Esophagus (tissue), 2 donors: ENCODE results near the gene AIG1. TPM values are rescaled to one million over a fixed set of nuclear protein-coding genes. Genes with fewer than 3 reads are reported as not detected.
A peak's percentile ranks its signal among the peaks of the same experiment; 100 is the strongest.
"Not testable (repeated sequence)": the region's sequence is repeated elsewhere in the genome, so short reads cannot be mapped to it uniquely, and the experiment has no call there.

Experiments used
- H3K27ac ChIP-seq, 2 donors: one replicate each; pipeline ENCODE4 v1.5.1; 2013; ENCODE audit warnings: low read depth in 2 of 2, mild to moderate bottlenecking in 2 of 2, inconsistent platforms in 1 of 2, low read length in 1 of 2, moderate library complexity in 1 of 2
- H3K27me3 ChIP-seq, 2 donors: one replicate each; pipeline ENCODE4 v1.6.1; 2013; ENCODE audit warnings: low read length in 2 of 2, control low read depth in 1 of 2, mild to moderate bottlenecking in 1 of 2; ENCODE audit not compliant: insufficient read depth in 2 of 2, control insufficient read depth in 1 of 2
- H3K36me3 ChIP-seq, 2 donors: one replicate each; pipeline ENCODE4 v1.6.1; 2013; ENCODE audit warnings: low read length in 1 of 2; ENCODE audit not compliant: control insufficient read depth in 2 of 2, insufficient read depth in 2 of 2
- H3K4me1 ChIP-seq, 2 donors: one replicate each; pipeline ENCODE4 v1.6.1; 2013; ENCODE audit warnings: low read length in 1 of 2; ENCODE audit not compliant: control insufficient read depth in 2 of 2, insufficient read depth in 2 of 2
- H3K4me3 ChIP-seq, 2 donors: one replicate each; pipeline ENCODE4 v1.5.1; 2013; ENCODE audit warnings: low read length in 2 of 2, mild to moderate bottlenecking in 2 of 2, low read depth in 1 of 2, moderate library complexity in 1 of 2
- H3K9me3 ChIP-seq, 2 donors: one replicate each; pipeline ENCODE4 v1.6.1; 2013; ENCODE audit warnings: mild to moderate bottlenecking in 2 of 2, low read depth in 1 of 2, low read length in 1 of 2, moderate library complexity in 1 of 2; ENCODE audit not compliant: control insufficient read depth in 2 of 2, insufficient read depth in 1 of 2
- WGBS, 2 donors: extraction: QIAGEN DNeasy Blood & Tissue Kit; methylation state at CpG; one replicate each; pipeline ENCODE4 v1.1.7; 2013; 5-methylcytosine and 5-hydroxymethylcytosine counted together
- polyA plus RNA-seq, 2 donors: library from polyadenylated mRNA; stranded (reverse); fragments of 200-250 nt; gene quantifications; one replicate each; pipeline ENCODE4 v1.2.3, GENCODE V29; 2013
- donor health status: healthy with polysubstance abuse.
- donor health status: Bipolar disorder and iron deficiency.

Gene AIG1, protein sequence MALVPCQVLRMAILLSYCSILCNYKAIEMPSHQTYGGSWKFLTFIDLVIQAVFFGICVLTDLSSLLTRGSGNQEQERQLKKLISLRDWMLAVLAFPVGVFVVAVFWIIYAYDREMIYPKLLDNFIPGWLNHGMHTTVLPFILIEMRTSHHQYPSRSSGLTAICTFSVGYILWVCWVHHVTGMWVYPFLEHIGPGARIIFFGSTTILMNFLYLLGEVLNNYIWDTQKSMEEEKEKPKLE
- 10 to 100 TPM; 28.5 to 44.6 TPM for polyA plus RNA-seq

DNA sequence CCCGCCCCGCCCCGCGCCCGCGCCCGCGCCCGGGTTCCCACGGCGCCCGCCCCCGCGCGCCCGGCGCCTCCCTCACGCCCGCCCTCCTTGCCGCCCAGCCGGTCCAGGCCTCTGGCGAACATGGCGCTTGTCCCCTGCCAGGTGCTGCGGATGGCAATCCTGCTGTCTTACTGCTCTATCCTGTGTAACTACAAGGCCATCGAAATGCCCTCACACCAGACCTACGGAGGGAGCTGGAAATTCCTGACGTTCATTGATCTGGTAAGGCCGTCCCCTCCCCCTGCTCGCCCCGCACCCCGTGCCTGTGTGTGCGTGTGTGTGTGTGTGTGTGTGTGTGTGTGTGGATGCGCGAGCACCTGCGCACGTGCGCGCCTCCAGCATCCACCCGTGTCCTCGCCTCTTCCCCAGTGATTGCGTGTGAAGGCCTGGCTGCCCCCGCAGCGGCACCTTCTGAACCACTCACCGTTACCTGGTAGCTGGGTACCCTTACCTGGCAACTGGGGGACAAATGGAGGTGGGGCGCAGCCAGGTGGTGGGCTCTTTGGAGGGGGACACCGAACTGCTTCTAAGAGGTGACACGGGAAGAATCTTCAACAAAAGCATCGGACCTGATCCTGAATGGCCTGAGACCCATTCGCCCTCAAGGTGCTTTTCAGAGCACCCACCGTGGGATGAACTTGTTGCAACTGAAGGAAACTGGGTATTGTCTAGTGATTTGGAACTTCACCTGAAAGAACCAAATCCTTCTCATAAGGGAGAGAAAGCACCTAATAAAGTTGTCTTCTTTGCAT is at the start of gene AIG1:
TSS of gene AIG1 (plus strand) at position 84 of the 791 bp plus-strand sequence. CDS start at position 121, 37 bp downstream.
- no peaks in the 10 kb centered on the region for H3K36me3 ChIP-seq
- H3K9me3 ChIP-seq, result no peaks in the 10 kb centered on the region
- no peaks in the 10 kb centered on the region for H3K27me3 ChIP-seq
- WGBS, 2 donors, result 5 to 8% methylated on average over 40 to 50 of the region's 50 CpGs
- peak within 1 kb of the TSS; percentile 73 to 99 for H3K27ac ChIP-seq
- peak within 1 kb of the TSS; percentile 78 to 96 for H3K4me3 ChIP-seq
- peaks cover 0 to 3% of the 10 kb centered on the region in 2 donors for H3K4me1 ChIP-seq

DNA sequence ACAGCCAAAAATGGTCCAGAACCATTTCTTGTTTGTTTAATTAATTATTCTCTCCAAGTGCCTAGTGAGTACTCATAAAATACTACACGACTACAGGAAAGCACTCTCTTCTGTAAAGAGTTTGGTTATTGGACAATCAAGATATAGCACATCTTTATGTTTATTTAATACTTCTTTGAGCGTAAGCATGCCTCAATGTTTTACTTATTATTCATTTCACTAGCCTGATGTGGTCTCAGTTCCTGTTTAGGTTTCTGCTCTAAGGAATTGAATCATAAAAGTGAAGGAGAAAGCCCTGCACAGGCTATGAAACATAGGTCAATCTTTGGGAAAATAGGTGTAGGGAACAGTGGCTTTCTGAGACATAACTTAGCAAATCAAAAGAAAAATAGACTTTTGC is 45.9 kb upstream of the AIG1 start:
- WGBS, 2 donors, result 65 to 71% methylated on average over 2 of the region's 2 CpGs
- Histone ChIP-seq H3K4me1 (no peaks in the 10 kb centered on the region), H3K27ac (no peak overlapping the region), H3K4me3 (no peak overlapping the region), H3K36me3 (no peaks in the 10 kb centered on the region), H3K9me3 (no peaks in the 10 kb centered on the region), H3K27me3 (no peaks in the 10 kb centered on the region)

DNA sequence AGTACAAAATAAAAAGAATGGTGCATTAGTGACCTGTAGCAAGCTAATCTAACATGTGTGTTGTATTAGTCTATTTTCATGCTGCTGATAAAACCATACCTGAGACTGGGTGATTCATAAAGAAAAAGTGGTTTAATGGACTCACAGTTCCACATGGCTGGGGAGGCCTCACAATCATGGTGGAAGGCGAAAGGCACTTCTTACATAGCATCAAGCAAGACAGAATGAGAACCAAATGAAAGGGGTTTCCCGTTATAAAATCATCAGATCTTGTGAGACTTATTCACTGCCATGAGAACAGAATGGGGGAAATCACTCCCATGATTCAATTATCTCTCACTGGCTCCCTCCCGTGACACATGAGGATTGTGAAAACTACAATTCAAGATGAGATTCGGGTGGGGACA is 45.4 kb upstream of the AIG1 start:
- WGBS, 2 donors, result 81 to 88% methylated on average over 4 of the region's 4 CpGs
- no peaks in the 10 kb centered on the region for H3K9me3 ChIP-seq
- no peaks in the 10 kb centered on the region for H3K36me3 ChIP-seq
- no peak overlapping the region for H3K27ac ChIP-seq
- H3K4me3 ChIP-seq, result no peak overlapping the region
- no peaks in the 10 kb centered on the region for H3K27me3 ChIP-seq
- H3K4me1 ChIP-seq, result no peaks in the 10 kb centered on the region

DNA sequence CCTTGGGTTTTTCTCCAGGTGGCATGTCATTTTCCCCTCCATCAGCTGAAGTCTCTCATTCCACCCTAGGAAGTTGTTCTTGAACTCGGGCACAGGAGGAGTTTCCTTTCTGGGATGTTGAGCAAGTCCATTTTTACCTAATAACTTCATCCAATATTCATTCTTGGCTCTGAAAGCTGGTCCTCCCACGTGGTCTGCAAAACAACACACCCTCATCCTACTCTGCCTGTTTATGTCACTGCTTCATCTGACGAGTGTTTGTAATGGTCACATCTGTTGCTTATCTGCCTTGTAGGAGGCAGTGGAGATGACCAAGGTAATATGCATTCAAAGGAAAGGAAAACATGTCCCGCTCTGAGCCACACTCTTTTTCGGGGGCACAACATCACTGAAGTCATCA is 41.7 kb upstream of the AIG1 start:
- Histone ChIP-seq H3K27me3 (no peaks in the 10 kb centered on the region), H3K27ac (no peak overlapping the region), H3K4me1 (no peaks in the 10 kb centered on the region), H3K4me3 (no peak overlapping the region), H3K9me3 (no peaks in the 10 kb centered on the region), H3K36me3 (no peaks in the 10 kb centered on the region)
- 64% methylated on average over 5 of the region's 5 CpGs for WGBS, 2 donors

DNA sequence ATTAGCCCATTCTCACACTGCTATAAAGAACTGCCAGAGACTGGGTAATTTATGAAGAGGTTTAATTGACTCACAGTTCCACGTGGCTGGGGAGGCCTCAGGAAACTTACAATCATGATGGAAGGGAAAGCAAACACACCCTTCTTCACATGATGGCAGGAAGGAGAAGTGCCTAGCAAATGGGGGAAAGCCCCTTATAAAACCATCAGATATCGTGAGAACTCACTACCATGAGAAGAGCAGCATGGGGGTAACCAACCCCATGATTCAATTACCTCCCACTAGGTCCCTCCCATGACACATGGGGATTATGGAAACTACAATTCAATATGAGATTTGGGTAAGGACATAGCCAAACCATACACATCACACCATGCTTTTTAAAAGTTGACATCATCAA is 39.8 kb upstream of the AIG1 start:
- H3K4me3 ChIP-seq, H3K9me3 ChIP-seq, H3K4me1 ChIP-seq, H3K36me3 ChIP-seq, H3K27ac ChIP-seq, H3K27me3 ChIP-seq: not testable (repeated sequence)
- 56 to 59% methylated on average over 2 of the region's 2 CpGs for WGBS, 2 donors

DNA sequence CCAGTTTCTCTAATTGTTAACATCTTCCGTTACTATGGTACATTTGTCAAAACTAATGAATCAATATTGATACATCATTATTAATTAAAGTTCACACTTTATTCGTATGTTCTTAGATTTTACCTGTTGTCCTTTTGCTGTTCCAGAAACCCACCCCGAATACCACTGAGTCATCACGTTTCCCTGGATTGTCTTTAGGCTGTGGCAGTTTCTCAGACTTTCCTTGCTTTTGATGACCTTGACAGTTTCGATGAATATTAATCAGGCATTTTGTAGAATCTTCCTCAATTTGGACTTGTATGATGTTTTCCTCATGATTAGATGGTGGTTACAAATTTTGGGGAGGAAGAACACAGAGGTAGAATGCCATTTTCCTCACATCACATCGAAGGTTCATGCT is 39.1 kb upstream of the AIG1 start:
- Histone ChIP-seq H3K27me3 (no peaks in the 10 kb centered on the region), H3K27ac (no peak overlapping the region), H3K4me3 (no peak overlapping the region), H3K4me1 (no peaks in the 10 kb centered on the region), H3K36me3 (no peaks in the 10 kb centered on the region), H3K9me3 (no peaks in the 10 kb centered on the region)
- 92 to 94% methylated on average over 6 of the region's 6 CpGs for WGBS, 2 donors

DNA sequence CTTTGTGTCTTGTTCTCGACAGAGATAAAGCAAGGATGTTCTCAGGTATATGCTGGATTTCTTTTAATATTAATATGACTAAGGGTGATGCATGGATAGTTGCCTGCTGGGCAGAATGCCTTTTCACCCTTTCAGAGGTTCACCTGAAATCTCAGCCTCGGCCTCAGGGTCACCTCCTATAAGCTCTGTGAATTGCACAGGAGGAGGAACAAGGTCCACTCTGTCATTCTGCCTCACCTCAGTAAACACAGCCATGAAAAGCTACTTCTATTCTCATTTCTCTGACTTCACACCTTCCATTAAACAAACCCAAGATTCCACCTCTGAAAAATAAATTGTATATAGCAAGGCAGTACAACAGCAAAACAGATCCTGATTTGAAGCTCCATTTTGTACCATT is 38.1 kb upstream of the AIG1 start:
- no peak overlapping the region for H3K27ac ChIP-seq
- no peaks in the 10 kb centered on the region for H3K27me3 ChIP-seq
- H3K4me1 ChIP-seq, result no peaks in the 10 kb centered on the region
- H3K36me3 ChIP-seq, result no peaks in the 10 kb centered on the region
- 76 to 83% methylated on average over 2 of the region's 2 CpGs for WGBS, 2 donors
- no peak overlapping the region for H3K4me3 ChIP-seq
- H3K9me3 ChIP-seq, result no peaks in the 10 kb centered on the region

DNA sequence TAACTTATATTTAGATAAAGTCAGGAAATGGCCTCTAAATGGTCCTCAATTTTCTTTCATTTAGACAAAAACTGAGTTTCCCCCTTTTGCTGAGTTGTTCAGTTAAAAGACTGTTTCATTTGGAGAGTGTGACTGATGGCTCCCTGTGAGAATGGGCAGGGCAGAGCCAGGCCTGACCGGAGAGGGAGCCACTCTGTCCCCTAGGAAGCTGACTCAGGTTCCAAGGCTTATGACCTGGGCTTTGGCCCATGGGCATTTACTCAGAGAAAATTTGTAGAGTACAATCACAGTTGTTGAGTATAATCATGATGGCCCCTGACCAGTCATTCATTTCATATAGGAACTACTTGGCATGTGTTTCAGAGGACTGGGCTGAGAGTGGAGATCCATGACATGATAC is 37.0 kb upstream of the AIG1 start:
- Histone ChIP-seq H3K27me3 (no peaks in the 10 kb centered on the region), H3K4me3 (no peak overlapping the region), H3K27ac (no peak overlapping the region), H3K36me3 (no peaks in the 10 kb centered on the region), H3K4me1 (no peaks in the 10 kb centered on the region), H3K9me3 (no peaks in the 10 kb centered on the region)
- 77% methylated on average over 1 of the region's 1 CpG for WGBS, 2 donors

DNA sequence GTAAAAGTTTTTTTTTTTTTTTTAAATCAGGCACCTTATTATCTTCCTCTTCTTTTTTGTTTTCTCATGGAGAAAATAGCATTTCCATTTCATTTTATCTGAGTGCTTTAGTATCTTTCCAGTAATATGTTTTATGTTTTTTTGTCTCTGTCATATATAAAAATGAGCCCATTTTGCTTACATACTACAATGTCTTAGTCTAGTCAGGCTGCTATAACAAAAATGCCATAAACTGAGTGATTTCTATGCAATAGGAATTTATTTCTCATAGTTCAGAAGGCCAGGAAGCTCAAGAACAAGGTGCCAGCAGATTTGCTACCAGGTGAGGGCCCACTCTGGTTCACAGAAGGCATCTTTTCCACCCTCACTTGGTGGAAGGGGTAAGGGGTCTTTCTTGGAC is 35.7 kb upstream of the AIG1 start:
- H3K36me3 ChIP-seq, result no peaks in the 10 kb centered on the region
- no peaks in the 10 kb centered on the region for H3K9me3 ChIP-seq
- no peak overlapping the region for H3K27ac ChIP-seq
- H3K27me3 ChIP-seq, result no peaks in the 10 kb centered on the region
- no peaks in the 10 kb centered on the region for H3K4me1 ChIP-seq
- H3K4me3 ChIP-seq, result no peak overlapping the region
